IPS-NIHi7 (cell line): Measurements from ENCODE around the gene NMRK2.
"Not testable (repeated sequence)": the region's sequence is repeated elsewhere in the genome, so short reads cannot be mapped to it uniquely, and the experiment has no call there.

ENCODE experiments used
- DNase-seq: peaks from one replicate; pipeline ENCODE4 v3.0.0; 2012; ENCODE audit warnings: mixed read lengths; ENCODE audit errors: extremely low spot score

NMRK2 gene

GRCh38 chr19:3936506-3937442, 3.9 kb downstream of the NMRK2 start:
- no peak for DNase-seq

- DNase-seq: not testable (repeated sequence)
These were observed 5.6 kb downstream of the NMRK2 start for GRCh38 chr19:3938300-3938950.

- no peak for DNase-seq
These were observed 10.0 kb downstream of the NMRK2 start for GRCh38 chr19:3942790-3943409.

- no peak for DNase-seq
These were observed 11.3 kb downstream of the NMRK2 start for GRCh38 chr19:3944018-3944721.

GRCh38 chr19:3945838-3946237, 13.0 kb downstream of the NMRK2 start:
- no peak for DNase-seq

- not testable (repeated sequence) for DNase-seq
These were observed 14.6 kb downstream of the NMRK2 start for GRCh38 chr19:3947316-3947933.

GRCh38 chr19:3949294-3949693, 16.4 kb downstream of the NMRK2 start:
- no peak for DNase-seq

GRCh38 chr19:3949997-3950859, 17.4 kb downstream of the NMRK2 start:
- DNase-seq: no peak

GRCh38 chr19:3950871-3951861, 18.3 kb downstream of the NMRK2 start:
- DNase-seq: no peak

- not testable (repeated sequence) for DNase-seq
These were observed 19.9 kb downstream of the NMRK2 start for GRCh38 chr19:3952755-3953276.

- no peak for DNase-seq
These were observed 21.2 kb downstream of the NMRK2 start for GRCh38 chr19:3954107-3954506.

GRCh38 chr19:3955276-3955675, 22.4 kb downstream of the NMRK2 start:
- not testable (repeated sequence) for DNase-seq

GRCh38 chr19:3955688-3956087, 22.8 kb downstream of the NMRK2 start:
- DNase-seq: no peak

GRCh38 chr19:3958836-3959765, 26.2 kb downstream of the NMRK2 start:
- DNase-seq: no peak

GRCh38 chr19:3959766-3960131, 26.9 kb downstream of the NMRK2 start:
- no peak for DNase-seq

GRCh38 chr19:3961007-3961406, 28.1 kb downstream of the NMRK2 start:
- DNase-seq: no peak

GRCh38 chr19:3963458-3964255, 30.8 kb downstream of the NMRK2 start:
- no peak for DNase-seq
